ENCODE results near the gene SKAP2. TPM values are rescaled to one million over a fixed set of nuclear protein-coding genes. Genes with fewer than 3 reads are reported as not detected.

SKAP2 gene
- total and polyA plus RNA-seq, 10 of the 15 experiments (the other 5 are each of a cell fraction or from before 2014, with no cell fraction given), result 10.9 to 40.6 (median 23.5) TPM

DNA sequence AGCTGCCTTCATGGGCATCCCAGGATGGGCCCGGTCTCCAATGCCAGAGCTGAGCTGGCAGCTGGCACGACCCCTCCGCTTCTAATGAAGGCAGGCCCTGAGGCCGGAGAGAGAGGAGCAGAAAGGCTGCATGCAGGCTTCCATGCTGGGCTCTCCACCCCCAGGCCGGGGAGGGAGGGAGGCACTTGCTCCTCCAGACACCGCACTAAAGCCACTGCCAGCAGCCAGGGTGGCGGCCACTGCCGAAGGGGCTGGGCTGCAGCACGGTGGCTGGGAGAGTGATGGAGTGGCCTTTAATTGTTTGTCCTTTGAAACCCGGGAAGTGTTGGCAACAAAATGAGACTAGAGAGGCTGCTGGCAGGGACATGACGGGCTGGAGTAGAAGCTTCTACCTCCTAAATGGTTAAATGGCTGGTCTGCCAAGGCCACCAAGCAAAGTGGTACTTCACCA, 236.5 kb downstream of the SKAP2 start:
- intact Hi-C loops (cut with micrococcal nuclease; ENCODE audit: unreplicated experiment), result no loop called here
- no peak overlapping the region for H3K9ac ChIP-seq (ENCODE audit: control insufficient read depth, insufficient read depth, low read length)
- SMC1A ChIA-PET (ENCODE audit: uncharacterized antibody, unreplicated experiment), result no interaction called here
- no peaks in the 10 kb centered on the region for H3K9me3 ChIP-seq (replicated peaks; ENCODE audit: control insufficient read depth, insufficient read depth, low read length)
- in situ Hi-C loops (cut with MboI), result no loop called here
- H3K27ac ChIP-seq (ENCODE audit: control insufficient read depth, insufficient read depth), result no peak overlapping the region
- H3K79me2 ChIP-seq (ENCODE audit: control insufficient read depth, insufficient read depth, low read length), result no peaks in the 10 kb centered on the region
- H2AFZ ChIP-seq (ENCODE audit: control insufficient read depth, low read depth, low read length), result no peak overlapping the region
- H3K27me3 ChIP-seq (replicated peaks in 1 of 2; ENCODE audit: control insufficient read depth in 2 of 2, insufficient read depth in 2 of 2, low read length in 1 of 2), result no peaks in the 10 kb centered on the region
- no peak overlapping the region for H3K4me2 ChIP-seq (ENCODE audit: control insufficient read depth, insufficient read depth)
- H3K36me3 ChIP-seq (ENCODE audit: control insufficient read depth in 2 of 2, insufficient read depth in 2 of 2, low read length in 1 of 2), result no peaks in the 10 kb centered on the region
- no peak for FAIRE-seq
- no TSS peak for BruUV-seq (replicated peaks)
- H3K4me3 ChIP-seq, result no peak overlapping the region
- H4K20me1 ChIP-seq (ENCODE audit: control insufficient read depth, insufficient read depth), result no peaks in the 10 kb centered on the region
- no peak for DNase-seq (ENCODE audit: low read depth, low spot score)
- TF ChIP-seq ZNF217 (IDR thresholded peaks at IDR 0.05) (no peak), POLR2AphosphoS5 (IDR thresholded peaks at IDR 0.05; ENCODE audit: low read length) (no peak), HDAC2 (IDR thresholded peaks at IDR 0.05) (no peak), CREM (IDR thresholded peaks at IDR 0.05; ENCODE audit: low read depth) (no peak), ATF7 (IDR thresholded peaks at IDR 0.05; ENCODE audit: low read depth) (no peak), PML (IDR thresholded peaks at IDR 0.05; ENCODE audit: low read length) (no peak), SP1 (IDR thresholded peaks at IDR 0.05; ENCODE audit: low read depth, low read length) (no peak), PAX8 (IDR thresholded peaks at IDR 0.05) (no peak), RELA (IDR thresholded peaks at IDR 0.05; ENCODE audit: borderline replicate concordance, partially characterized antibody) (no peak), LARP7 (IDR thresholded peaks at IDR 0.05) (no peak)
- TF ChIP-seq, protein P1, sequence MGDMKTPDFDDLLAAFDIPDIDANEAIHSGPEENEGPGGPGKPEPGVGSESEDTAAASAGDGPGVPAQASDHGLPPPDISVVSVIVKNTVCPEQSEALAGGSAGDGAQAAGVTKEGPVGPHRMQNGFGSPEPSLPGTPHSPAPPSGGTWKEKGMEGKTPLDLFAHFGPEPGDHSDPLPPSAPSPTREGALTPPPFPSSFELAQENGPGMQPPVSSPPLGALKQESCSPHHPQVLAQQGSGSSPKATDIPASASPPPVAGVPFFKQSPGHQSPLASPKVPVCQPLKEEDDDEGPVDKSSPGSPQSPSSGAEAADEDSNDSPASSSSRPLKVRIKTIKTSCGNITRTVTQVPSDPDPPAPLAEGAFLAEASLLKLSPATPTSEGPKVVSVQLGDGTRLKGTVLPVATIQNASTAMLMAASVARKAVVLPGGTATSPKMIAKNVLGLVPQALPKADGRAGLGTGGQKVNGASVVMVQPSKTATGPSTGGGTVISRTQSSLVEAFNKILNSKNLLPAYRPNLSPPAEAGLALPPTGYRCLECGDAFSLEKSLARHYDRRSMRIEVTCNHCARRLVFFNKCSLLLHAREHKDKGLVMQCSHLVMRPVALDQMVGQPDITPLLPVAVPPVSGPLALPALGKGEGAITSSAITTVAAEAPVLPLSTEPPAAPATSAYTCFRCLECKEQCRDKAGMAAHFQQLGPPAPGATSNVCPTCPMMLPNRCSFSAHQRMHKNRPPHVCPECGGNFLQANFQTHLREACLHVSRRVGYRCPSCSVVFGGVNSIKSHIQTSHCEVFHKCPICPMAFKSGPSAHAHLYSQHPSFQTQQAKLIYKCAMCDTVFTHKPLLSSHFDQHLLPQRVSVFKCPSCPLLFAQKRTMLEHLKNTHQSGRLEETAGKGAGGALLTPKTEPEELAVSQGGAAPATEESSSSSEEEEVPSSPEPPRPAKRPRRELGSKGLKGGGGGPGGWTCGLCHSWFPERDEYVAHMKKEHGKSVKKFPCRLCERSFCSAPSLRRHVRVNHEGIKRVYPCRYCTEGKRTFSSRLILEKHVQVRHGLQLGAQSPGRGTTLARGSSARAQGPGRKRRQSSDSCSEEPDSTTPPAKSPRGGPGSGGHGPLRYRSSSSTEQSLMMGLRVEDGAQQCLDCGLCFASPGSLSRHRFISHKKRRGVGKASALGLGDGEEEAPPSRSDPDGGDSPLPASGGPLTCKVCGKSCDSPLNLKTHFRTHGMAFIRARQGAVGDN (IDR thresholded peaks at IDR 0.05), result no peak
- POLR2A ChIA-PET, result no interaction called here
- H3K4me1 ChIP-seq (ENCODE audit: control insufficient read depth, insufficient read depth, low read length), result no peaks in the 10 kb centered on the region
- ATAC-seq, result no peak
- RAD21 ChIA-PET (ENCODE audit: unreplicated experiment), result no interaction called here
- CTCF ChIA-PET, result no interaction called here
- 65% methylated on average over 11 of the region's 11 CpGs for WGBS (ENCODE audit: insufficient coverage, insufficient replicate concordance, low lambda C conversion rate, missing lambda C conversion rate)

All from GM12878 (cell line).